Tibial nerve (tissue), 4 donors: ENCODE results near the gene SLC11A2. TPM values are rescaled to one million over a fixed set of nuclear protein-coding genes. Genes with fewer than 3 reads are reported as not detected.

Experiments
- DNase-seq, 2 donors: peaks; one replicate each; pipeline ENCODE4 v3.0.0-alpha.2; 2019; ENCODE audit warnings: low spot score in 2 of 2
- H3K27ac ChIP-seq, 4 donors: fragments of 200-600 bp; sonication (generic) in 3 of 4; one replicate each; pipeline ENCODE4 v1.5.1; 2017 to 2019; ENCODE audit warnings: mild to moderate bottlenecking in 1 of 4
- H3K27me3 ChIP-seq, 2 donors: fragments of 200-600 bp; sonication (generic) in 1 of 2; one replicate each; pipeline versions ENCODE4 v1.5.1 to v1.6.0; 2017 to 2019
- H3K36me3 ChIP-seq, 3 donors: fragments of 200-600 bp; sonication (generic); one replicate each; pipeline ENCODE4 v1.5.1; 2018 to 2019
- H3K4me1 ChIP-seq, 4 donors: fragments of 200-600 bp; sonication (generic) in 3 of 4; one replicate each; pipeline ENCODE4 v1.5.1; 2017 to 2019
- H3K4me3 ChIP-seq, 4 donors: fragments of 200-600 bp; sonication (generic) in 3 of 4; one replicate each; pipeline ENCODE4 v1.5.1; 2017 to 2019; ENCODE audit warnings: mild to moderate bottlenecking in 1 of 4, moderate library complexity in 1 of 4
- H3K9me3 ChIP-seq, 4 donors: fragments of 200-600 bp; sonication (generic) in 3 of 4; one replicate each; pipeline ENCODE4 v1.5.1; 2017 to 2019
- CTCF ChIP-seq, 5 experiments: fragments of 200-600 bp in 3 of 5; fragments of 450-650 bp in 2 of 5; sonication (generic) in 3 of 5; IDR thresholded peaks; one replicate each; pipeline ENCODE4 v1.5.1; 2016 to 2019; ENCODE audit warnings: antibody characterized with exemption in 5 of 5, mild to moderate bottlenecking in 3 of 5, moderate library complexity in 2 of 5
- EP300 ChIP-seq, 2 donors: sonication (generic); formaldehyde crosslinking; IDR thresholded peaks; one replicate each; pipeline ENCODE4 v1.6.1; 2017; ENCODE audit warnings: antibody characterized with exemption in 2 of 2, mild to moderate bottlenecking in 1 of 2
- POLR2A ChIP-seq, 2 donors: fragments of 450-650 bp; IDR thresholded peaks; one replicate each; pipeline ENCODE4 v1.6.1; 2017; ENCODE audit warnings: antibody characterized with exemption in 2 of 2, mild to moderate bottlenecking in 2 of 2, moderate library complexity in 2 of 2
- WGBS, 2 donors: methylation state at CpG; one replicate each; pipeline ENCODE4 v1.1.5; 2018; 5-methylcytosine and 5-hydroxymethylcytosine counted together
- total RNA-seq, 4 donors: library from RNA; depleted of rRNA; stranded (reverse); fragments of >200 nt; gene quantifications; one replicate each; pipeline ENCODE4 v1.1.0, GENCODE V29; 2016

SLC11A2 gene
- 10 to 100 TPM; 44.0 to 81.9 (median 51.2) TPM for total RNA-seq

GRCh38 chr12:51025836-51026638 is at the start of gene SLC11A2:
Gene SLC11A2 (minus strand): TSS chr12:51026384. CDS start chr12:51010728, 15,656 bp downstream.
- peak within 1 kb of the TSS; percentile 60 to 97 (median 75) for H3K4me3 ChIP-seq
- no peaks in the 10 kb centered on the region for H3K27me3 ChIP-seq
- peak within 1 kb of the TSS; percentile 90 to 98 (median 94) for H3K27ac ChIP-seq
- WGBS, 2 donors, result 1% methylated on average over 51 to 54 of the region's 74 CpGs
- peak; percentile 50 to 87 for TF ChIP-seq EP300 (IDR thresholded peaks at IDR 0.05)
- peak in 1 of 5 experiments; percentile 41 for TF ChIP-seq CTCF (IDR thresholded peaks at IDR 0.05)
- TF ChIP-seq POLR2A (IDR thresholded peaks at IDR 0.05), result peak; percentile 57 to 69
- H3K36me3 ChIP-seq, result no peaks in the 10 kb centered on the region
- DNase-seq, result peak; percentile 90 to 93
- H3K9me3 ChIP-seq, result no peaks in the 10 kb centered on the region
- H3K4me1 ChIP-seq, result peaks cover 0 to 51% (median 22%) of the 10 kb centered on the region in 4 donors

- Histone ChIP-seq H3K4me3 (no peak overlapping the region), H3K27ac (peak overlapping the region in 1 of 4 donors; percentile 59), H3K36me3 (peaks cover 0 to 37% (median 2%) of the 10 kb centered on the region in 3 donors), H3K27me3 (no peaks in the 10 kb centered on the region), H3K4me1 (peaks cover 0 to 38% (median 8%) of the 10 kb centered on the region in 4 donors), H3K9me3 (no peaks in the 10 kb centered on the region)
- TF ChIP-seq POLR2A (IDR thresholded peaks at IDR 0.05) (no peak), CTCF (IDR thresholded peaks at IDR 0.05) (no peak), EP300 (IDR thresholded peaks at IDR 0.05) (no peak)
- 56 to 57% methylated on average over 5 of the region's 5 CpGs for WGBS, 2 donors
- no peak for DNase-seq
These were observed 49.2 kb upstream of the SLC11A2 start for GRCh38 chr12:51075390-51075789.

GRCh38 chr12:51071663-51072062 is 45.5 kb upstream of the SLC11A2 start:
- Histone ChIP-seq H3K27ac (peak overlapping the region in 1 of 4 donors; percentile 7), H3K36me3 (peaks cover 2 to 70% (median 15%) of the 10 kb centered on the region in 3 donors), H3K9me3 (no peaks in the 10 kb centered on the region), H3K4me1 (peaks cover 0 to 18% (median 8%) of the 10 kb centered on the region in 4 donors), H3K4me3 (no peak overlapping the region), H3K27me3 (no peaks in the 10 kb centered on the region)
- TF ChIP-seq EP300 (IDR thresholded peaks at IDR 0.05) (no peak), CTCF (IDR thresholded peaks at IDR 0.05) (no peak), POLR2A (IDR thresholded peaks at IDR 0.05) (no peak)
- 69 to 73% methylated on average over 2 of the region's 2 CpGs for WGBS, 2 donors
- DNase-seq, result no peak

- 64% methylated on average over 3 of the region's 3 CpGs for WGBS, 2 donors
- peaks cover 0 to 1% (median 0%) of the 10 kb centered on the region in 4 donors for H3K4me1 ChIP-seq
- H3K36me3 ChIP-seq, result peaks cover 2 to 87% (median 20%) of the 10 kb centered on the region in 3 donors
- H3K27ac ChIP-seq, result peak overlapping the region in 2 of 4 donors; percentile 21 to 48
- no peak overlapping the region for H3K4me3 ChIP-seq
- peak in 1 of 2 donors; percentile 66 for DNase-seq
- TF ChIP-seq CTCF (IDR thresholded peaks at IDR 0.05) (no peak), POLR2A (IDR thresholded peaks at IDR 0.05) (no peak), EP300 (IDR thresholded peaks at IDR 0.05) (peak in 1 of 2 donors; percentile 67)
- no peaks in the 10 kb centered on the region for H3K27me3 ChIP-seq
- no peaks in the 10 kb centered on the region for H3K9me3 ChIP-seq
These were observed 43.8 kb upstream of the SLC11A2 start for GRCh38 chr12:51070004-51070403.

GRCh38 chr12:51067771-51068170 is 41.6 kb upstream of the SLC11A2 start:
- WGBS, 2 donors, result 71 to 78% methylated on average over 7 of the region's 7 CpGs
- Histone ChIP-seq H3K9me3 (no peaks in the 10 kb centered on the region), H3K27ac (no peak overlapping the region), H3K27me3 (no peaks in the 10 kb centered on the region), H3K36me3 (peaks cover 0 to 94% (median 20%) of the 10 kb centered on the region in 3 donors), H3K4me3 (no peak overlapping the region), H3K4me1 (no peaks in the 10 kb centered on the region)
- TF ChIP-seq CTCF (IDR thresholded peaks at IDR 0.05) (no peak), EP300 (IDR thresholded peaks at IDR 0.05) (no peak), POLR2A (IDR thresholded peaks at IDR 0.05) (no peak)
- DNase-seq, result no peak
